NCI-H1436 (cell line): ENCODE results near the gene CAMK2A.

Source experiments
- DNase-seq: peaks from one replicate; lab custom pipeline; 2025; lab: John Stamatoyannopoulos, UW

CAMK2A gene

GRCh38 chr5:150299571-150300327 is 10.2 kb upstream of the CAMK2A start:
- DNase-seq, result no peak

GRCh38 chr5:150298701-150299451 is 9.3 kb upstream of the CAMK2A start:
- DNase-seq, result no peak

GRCh38 chr5:150297934-150298595 is 8.5 kb upstream of the CAMK2A start:
- DNase-seq, result no peak

- no peak for DNase-seq
Measured at GRCh38 chr5:150297236-150297890, 7.8 kb upstream of the CAMK2A start.

GRCh38 chr5:150296496-150296895 is 6.9 kb upstream of the CAMK2A start:
- DNase-seq, result no peak

- no peak for DNase-seq
Measured at GRCh38 chr5:150295741-150296486, 6.3 kb upstream of the CAMK2A start.

GRCh38 chr5:150295172-150295634 is 5.6 kb upstream of the CAMK2A start:
- no peak for DNase-seq

GRCh38 chr5:150294551-150295071 is 5.0 kb upstream of the CAMK2A start:
- DNase-seq, result no peak

GRCh38 chr5:150293091-150293941 is 3.7 kb upstream of the CAMK2A start:
- DNase-seq, result peak; percentile 26

GRCh38 chr5:150291388-150292385 is 2.1 kb upstream of the CAMK2A start:
- DNase-seq, result peak; percentile 78

GRCh38 chr5:150288791-150289190 is 782 bp downstream of the CAMK2A start:
- no peak for DNase-seq

- no peak for DNase-seq
Measured at GRCh38 chr5:150288361-150288760, 1.2 kb downstream of the CAMK2A start.

- peak; percentile 21 for DNase-seq
Measured at GRCh38 chr5:150286820-150287219, 2.8 kb downstream of the CAMK2A start.

GRCh38 chr5:150285114-150285513 is 4.5 kb downstream of the CAMK2A start:
- no peak for DNase-seq

- no peak for DNase-seq
Measured at GRCh38 chr5:150284311-150284710, 5.3 kb downstream of the CAMK2A start.

GRCh38 chr5:150283904-150284303 is 5.7 kb downstream of the CAMK2A start:
- DNase-seq, result no peak

- no peak for DNase-seq
Measured at GRCh38 chr5:150281987-150282386, 7.6 kb downstream of the CAMK2A start.

- DNase-seq, result peak; percentile 52
Measured at GRCh38 chr5:150279330-150280020, 10.1 kb downstream of the CAMK2A start.
